CD4-positive, alpha-beta T cell treated with Interleukin-10 for 1 hour (primary cell): ENCODE results near the gene MCTP1.
"Not testable (repeated sequence)": the region's sequence is repeated elsewhere in the genome, so short reads cannot be mapped to it uniquely, and the experiment has no call there.

Experiments
- DNase-seq: peaks from one replicate; pipeline ENCODE4 v3.0.0-alpha.2; 2020

MCTP1 gene

DNA sequence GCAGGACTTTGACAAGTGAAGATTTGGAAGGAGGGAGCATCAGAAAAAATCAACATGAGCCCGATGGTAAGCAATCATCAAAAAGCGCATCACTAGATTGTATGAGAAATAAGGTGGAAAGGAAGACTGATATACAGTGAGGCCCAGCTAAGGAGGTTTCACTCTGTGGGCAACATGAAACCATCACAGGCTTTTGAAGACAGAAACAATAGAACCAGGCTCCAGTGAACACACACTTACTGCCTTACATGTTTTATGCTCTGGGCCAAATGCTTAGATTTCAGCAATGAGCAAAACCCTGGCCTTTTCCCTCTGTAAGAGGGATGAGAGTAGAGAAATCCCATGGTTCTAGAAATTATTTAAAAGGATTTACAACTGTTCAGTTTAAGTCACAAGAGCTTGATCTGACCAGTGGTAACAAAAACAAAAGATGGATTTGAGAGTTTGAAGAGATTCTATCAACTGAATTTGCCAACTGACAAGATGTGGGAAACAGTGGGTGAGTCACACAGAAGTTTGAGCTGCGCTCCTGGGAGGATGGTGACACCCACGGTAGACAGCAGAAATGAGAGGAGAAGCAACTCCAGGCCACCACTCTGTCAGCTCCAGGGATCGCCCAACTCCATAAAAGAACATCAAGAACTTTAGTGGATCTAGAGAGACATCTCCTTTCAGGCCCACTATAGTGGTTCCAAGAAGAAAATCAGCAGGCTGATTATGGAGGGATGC lies 261.8 kb downstream of the MCTP1 start:
- no peak for DNase-seq

DNA sequence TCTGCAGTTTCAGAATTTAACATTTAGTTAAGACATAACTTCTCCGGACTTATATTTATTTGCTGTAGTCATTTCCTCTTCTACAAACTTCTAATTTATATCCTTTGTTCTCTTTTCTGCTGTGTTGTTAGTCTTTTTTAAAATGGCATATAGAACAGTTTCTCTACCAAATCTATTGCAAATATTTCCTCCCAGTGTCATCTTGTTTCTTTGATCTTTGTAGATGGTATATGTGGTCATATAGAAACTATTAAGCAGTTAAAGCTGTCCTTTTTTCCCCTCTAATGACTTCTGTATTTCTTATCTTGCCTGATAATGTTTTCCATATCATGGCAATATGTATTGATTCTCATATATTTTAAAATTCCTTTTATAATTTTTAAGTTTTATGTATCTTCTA lies 264.5 kb downstream of the MCTP1 start:
- no peak for DNase-seq

DNA sequence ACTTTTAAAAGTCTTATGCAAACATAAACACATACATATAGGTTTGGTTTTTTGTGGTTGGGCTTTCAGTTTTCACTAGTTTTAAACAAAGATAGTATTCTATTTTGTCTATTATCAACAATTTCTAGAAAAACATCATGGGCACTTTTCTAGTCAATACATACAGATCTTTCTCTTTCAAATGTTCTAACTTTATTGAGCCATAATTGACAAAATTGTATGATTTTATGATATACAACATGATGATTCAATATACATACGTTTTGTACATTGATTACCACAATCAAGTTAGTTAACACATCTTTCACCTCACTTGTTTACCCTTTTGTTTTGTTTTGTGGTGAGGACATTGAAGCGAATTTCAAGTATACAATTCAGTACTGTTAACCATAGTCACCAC lies 265.9 kb downstream of the MCTP1 start:
- no peak for DNase-seq

DNA sequence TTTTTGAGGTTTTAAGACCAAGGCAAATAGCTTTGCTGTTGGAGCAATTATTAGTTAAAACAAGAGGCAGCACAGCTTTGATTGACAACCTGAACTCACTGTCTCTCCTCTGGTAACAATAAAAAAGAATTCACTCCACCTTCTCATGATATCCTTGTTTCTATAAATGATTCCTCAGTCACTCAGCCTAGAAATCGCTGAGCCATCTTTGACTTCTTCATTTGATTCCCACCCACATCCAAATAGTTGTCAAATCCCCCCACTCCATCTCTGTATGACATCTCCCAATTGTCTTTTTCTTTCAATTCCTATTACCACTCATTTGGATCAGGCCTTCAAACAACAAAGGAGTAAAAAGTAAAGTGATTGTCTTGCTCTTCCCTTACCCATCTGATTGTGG lies 266.4 kb downstream of the MCTP1 start:
- no peak for DNase-seq

DNA sequence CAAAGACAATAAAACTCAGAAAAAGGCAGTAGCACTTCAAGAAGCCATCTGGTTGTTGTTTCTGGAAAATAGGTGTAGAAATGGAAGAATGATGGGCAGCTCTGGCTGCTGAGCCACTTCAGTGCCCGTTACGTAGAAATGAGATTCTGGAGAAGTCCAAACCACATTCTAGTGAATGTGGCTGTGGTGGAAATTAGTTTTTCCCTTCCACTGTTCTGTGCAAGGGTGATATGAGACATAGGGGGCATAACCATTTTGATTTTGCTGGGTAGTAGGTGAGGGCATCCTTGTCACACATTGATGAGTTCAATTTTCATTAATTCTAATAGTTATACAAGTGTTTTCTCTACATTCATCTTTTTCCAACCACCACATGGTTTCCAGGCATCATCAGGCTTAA lies 275.1 kb downstream of the MCTP1 start:
- DNase-seq = no peak

DNA sequence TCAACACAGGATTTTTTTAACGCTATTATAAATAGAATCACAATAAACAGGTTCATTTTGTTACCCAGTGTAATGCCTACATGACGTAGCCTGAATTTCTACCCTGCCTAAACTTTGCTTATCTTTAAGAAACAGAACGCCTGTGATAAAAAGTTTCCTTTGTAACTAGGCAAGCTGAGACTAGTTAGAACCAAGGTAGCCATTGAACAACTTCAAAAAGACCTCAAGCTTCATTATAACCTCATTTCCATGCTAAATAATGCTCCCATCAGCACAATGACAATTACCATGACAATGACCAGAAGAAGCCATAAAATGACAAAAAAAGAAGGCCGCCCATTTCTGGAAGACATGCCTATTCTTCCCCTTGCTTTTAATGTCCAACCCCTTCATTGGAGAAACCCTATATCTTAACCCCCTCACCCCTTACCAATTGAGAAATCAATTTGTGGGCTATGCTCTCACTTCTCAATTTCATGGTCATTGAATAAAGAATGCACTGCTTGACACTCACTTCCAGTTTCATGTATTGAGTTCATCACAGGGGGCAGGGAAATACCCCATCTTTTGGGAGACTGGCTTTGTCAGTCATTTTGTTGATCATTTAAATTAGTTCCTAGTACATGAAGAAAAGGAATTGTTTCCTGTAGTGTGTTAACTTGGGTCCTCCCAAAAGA lies 276.8 kb downstream of the MCTP1 start:
- DNase-seq = no peak

DNA sequence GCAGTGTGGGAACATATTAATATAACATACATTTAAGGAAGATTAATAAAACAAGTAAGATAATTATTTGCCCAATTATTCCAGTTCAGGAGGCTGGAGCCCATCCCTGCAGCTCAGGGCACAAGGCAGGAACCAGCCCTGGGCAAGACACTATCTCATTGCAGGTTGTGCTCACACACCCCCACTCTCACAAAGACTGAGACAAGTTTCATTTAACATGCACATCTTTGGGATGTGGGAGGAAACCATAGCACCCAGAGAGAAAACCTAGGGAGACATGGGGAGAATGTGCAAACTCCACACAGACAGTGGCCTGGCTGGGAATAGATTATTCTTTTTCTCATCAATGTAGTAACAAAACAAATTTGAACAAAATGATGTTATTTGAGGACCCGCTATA lies 279.1 kb downstream of the MCTP1 start:
- DNase-seq = no peak

DNA sequence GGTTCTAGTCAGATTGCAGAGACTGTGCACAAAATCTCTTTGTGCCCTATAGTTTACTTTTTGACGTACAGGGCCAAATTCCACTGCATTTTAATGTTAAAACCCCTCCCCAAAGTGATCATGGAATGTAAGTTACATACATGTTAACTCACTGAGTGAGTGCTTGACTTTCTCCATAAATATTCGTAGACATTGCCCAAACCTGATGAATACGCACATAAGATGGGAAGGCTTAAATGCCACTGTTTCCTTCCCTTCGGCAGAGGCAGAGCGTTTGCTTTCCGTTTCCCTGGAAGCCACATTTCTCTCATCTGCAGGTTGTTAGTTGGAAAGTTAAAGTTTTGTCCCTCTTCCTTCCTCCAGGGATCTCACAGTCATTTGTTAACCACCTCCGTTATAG lies 286.2 kb downstream of the MCTP1 start:
- no peak for DNase-seq

DNA sequence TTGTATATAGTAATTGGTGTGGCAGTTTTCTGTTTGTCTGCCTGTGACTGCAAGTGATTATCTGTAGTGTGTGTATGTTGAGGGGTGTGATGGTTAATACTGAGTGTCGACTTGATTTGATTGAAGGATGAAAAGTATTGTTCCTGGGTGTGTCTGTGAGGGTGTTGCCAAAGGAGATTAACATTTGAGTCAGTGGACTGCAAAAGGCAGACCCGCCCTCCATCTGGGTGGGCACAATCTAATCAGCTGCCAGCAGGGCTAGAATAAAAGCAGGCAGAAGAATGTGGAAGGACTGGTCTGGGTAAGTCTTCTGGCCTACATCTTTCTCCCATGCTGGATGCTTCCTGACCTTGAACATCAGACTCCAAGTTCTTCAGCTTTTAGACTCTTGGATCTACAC lies 290.4 kb downstream of the MCTP1 start:
- not testable (repeated sequence) for DNase-seq

DNA sequence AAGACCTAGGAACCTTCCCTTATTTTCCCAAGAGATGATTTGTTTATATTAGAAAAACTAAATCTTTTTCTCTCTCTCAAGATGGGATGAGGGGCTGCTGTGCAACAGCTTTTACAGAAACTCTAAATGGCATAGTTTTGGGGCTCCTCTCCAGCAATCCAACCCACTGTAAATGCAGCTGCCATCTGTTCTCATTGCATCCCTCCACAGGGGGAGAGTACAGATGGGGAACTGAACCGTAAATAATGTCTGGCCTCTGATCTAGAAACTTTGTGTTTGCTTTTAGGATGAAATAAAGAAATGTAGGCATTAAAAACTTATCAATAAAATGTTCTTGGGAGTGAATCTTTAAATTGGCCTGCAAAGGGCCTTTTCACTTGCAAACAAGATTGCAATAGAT lies 291.4 kb downstream of the MCTP1 start:
- no peak for DNase-seq

DNA sequence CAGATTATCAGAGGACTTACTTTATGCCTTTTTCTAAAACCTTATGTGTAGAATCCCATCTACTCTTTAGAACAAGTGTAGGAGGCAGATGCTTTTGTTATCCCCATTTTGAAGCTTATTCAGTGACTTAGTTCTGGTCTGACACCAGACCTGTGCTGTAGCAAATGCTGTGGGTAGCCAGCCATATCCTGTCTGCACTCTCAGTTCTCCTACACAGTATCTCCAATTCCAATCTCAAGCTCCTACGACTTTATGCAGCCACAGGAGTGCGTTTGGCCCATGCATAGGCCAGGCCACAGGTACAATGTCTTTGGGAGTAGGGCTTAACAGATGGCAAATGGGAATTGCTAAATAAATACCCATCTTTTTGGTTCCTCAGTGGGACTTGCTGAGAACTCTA lies 292.6 kb downstream of the MCTP1 start:
- DNase-seq = no peak

DNA sequence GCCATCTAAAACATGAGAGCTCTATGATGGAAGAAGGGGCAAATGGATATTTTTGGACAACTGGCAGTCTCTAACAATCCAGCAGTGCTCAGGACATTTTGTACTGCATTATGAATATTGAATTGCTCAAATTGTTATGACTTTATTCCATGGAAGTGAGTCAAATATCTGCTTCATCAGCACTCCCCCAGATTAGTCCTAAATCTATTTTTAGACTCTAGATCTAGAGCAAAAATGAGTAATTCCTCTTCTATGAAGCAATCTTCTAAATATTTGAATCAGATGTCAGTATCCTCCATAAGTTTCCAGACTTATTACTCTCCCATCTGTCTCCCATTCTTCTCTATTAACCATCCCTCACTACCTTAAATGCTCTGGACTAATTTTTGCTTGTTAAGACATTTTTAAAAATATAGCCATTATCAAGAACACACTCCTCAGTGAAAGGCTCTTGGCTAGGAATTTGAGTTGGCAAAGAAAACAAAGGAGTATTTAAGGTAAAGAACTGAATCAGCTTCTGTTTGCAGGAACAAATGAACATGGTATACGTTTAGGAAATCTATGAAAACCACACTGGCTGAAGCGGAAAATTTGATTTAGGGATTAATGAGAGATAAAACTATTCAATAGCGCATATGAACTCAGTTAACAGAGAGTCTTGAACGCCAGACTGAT lies 300.9 kb downstream of the MCTP1 start:
- no peak for DNase-seq

DNA sequence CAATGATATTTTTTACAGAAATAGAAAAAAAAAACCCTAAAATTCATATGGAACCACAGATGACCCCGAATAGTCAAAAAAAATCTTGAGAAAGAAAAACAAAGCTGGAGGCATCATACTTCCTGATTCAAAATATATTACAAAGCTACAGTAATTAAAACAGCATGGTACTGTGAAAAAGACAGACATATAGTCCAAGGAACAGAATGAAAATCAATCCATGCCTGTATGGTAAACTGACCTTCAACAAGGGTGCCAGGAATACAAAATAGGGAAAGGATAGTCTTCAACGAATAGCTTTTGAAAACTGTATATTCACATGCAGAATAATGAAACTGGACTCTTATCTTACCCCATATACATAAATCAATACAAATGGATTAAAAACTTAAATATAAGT lies 307.5 kb downstream of the MCTP1 start:
- DNase-seq = no peak

DNA sequence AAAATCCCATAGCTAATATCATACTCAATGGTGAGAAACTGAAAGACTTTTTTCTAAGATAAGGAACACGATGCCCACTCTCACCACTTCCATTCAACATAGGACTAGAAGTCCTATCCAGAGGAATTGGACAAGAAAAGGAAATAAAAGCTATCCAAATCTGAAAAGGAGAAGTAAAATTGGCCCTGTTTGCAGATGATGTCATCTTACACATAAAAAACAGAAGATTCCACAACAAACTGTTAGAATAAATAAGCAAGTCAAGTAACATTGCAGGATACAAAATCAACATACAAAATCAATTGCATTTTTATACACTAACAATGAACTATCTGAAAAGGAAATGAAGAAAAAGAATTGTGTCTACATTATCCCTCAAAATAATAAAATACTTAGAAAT lies 308.0 kb downstream of the MCTP1 start:
- no peak for DNase-seq

DNA sequence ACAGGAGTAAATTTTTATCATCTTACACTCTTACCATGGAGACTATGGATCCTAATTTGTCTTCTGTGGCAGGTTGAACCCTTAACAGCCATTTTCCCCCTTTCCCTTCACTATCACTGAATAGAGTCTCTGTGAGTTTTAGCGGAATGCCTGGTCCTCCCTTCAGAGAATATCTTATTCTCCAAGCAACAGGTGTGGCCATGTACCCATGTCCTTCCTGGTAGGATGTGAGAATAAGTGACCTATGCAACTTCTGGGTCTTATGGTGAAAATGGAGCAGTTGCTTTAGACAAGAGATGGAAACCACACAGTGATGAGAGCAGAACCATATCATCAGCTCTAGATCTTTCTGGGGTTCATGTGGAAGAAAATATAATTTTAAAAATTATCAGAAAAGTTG lies 312.6 kb downstream of the MCTP1 start:
- DNase-seq = no peak

DNA sequence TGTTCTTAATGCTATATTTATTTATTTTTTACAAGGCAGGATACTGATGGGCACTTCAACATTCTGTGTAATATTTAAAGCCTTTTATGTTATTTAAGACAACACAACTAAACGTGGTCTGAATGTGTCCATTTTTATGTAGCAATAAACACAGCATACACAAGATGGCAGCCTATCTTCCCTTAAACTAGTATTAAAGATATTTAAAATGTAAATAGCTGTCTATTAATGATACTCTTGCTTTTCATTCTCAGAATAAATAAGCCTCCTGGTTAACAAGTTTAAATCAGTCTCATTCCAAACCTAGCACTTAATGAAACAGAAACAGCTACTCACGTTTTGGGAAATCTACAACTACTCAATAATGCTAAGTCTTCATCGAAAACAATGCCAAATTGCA lies 315.7 kb downstream of the MCTP1 start:
- DNase-seq = no peak

DNA sequence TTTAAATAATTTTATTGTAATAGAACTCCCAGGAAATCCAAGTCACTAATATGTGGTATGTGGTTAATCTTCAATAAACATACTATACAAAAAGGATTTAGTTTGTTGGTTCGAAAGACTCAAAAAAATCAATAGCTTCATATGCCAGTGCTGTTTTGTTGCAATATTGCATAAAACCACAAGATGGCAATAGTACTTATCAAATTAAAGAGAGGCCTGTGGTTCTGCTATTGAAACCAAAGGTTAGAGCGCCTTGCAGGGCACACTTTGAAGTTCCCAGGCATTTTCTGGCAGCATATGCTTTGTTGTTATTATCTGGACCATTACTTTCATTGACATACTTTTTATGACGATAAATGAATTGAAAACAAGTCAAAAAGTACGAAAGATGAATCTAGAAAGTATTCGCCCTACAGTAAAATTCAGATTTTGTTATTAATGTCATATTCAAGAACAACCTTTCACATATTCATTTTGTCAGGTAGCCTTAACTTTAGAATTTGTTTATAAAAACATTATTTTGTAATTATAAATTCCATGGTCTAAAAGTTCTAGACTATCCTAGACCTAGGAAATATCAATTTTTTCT lies 316.3 kb downstream of the MCTP1 start:
- peak; percentile 44 for DNase-seq

DNA sequence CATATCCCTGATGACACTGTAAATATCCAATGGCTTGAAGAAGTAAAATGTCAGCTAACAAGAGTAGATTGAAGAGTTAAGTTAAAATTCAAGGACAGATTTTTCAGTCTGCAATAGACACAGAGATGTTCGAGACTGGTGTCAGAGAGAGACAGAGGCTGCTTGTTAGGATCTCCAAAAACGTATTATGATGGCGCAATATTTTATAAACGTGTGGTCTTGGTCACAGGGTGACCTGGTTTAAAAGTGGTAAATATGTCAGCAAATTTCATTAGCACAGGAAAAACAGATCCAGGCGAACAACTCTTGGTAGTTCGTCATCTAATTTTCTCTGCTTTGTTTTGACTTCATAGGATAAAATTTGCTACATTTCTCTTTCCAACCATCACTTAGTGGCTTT lies 317.4 kb downstream of the MCTP1 start:
- no peak for DNase-seq

DNA sequence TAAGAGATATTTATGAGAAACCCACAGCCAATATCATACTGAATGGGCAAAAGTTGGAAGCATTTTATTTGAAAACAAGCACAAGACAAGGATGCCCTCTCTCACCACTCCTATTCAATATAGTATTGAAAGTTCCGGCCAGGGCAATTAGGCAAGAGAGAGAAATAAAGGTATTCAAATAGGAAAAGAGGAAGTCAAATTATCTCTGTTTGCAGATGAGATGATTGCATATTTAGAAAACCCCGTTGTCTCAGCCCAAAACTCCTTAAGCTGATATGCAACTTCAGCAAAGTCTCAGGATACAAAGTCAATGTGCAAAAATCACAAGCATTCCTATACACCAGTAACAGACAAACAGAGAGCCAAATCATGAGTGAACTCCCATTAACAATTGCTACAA lies 325.6 kb downstream of the MCTP1 start:
- DNase-seq = not testable (repeated sequence)

DNA sequence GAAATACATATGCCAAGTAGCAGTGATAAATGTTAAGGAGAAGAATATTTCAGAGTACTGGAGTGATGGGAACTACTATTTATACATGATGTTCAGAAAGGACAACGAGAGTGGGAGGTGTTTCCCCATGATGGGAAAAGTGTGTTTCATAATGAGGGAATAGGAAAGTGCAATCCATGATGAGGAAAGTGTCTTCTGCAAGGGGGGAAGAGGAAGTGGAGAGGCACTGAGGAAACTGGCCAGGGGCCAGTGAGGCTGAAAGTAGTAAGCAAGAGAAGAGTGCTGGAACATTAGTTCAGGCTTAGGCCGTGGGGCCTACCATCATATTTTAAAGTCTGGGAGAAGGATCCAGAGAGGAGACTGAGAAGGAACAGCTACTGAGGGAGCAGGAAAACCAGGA lies 339.2 kb downstream of the MCTP1 start:
- no peak for DNase-seq

DNA sequence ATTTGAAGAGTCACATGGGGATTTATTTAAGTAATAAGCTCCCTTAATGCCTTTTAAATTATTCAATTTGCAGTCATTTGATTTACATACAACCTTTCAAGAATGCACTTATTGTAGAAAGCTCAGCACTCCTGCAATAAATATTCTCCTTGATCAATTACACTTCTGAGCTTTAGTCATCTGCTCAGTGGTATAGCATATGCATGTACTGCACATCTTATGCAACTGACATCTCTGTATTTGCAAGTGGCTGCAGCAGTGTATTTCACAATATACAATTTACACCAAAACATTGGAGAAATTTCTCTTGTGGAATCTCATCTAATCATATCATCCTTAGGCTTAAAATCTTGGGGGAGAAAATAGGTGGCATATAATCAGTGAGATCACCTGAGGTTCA lies 340.7 kb downstream of the MCTP1 start:
- no peak for DNase-seq

DNA sequence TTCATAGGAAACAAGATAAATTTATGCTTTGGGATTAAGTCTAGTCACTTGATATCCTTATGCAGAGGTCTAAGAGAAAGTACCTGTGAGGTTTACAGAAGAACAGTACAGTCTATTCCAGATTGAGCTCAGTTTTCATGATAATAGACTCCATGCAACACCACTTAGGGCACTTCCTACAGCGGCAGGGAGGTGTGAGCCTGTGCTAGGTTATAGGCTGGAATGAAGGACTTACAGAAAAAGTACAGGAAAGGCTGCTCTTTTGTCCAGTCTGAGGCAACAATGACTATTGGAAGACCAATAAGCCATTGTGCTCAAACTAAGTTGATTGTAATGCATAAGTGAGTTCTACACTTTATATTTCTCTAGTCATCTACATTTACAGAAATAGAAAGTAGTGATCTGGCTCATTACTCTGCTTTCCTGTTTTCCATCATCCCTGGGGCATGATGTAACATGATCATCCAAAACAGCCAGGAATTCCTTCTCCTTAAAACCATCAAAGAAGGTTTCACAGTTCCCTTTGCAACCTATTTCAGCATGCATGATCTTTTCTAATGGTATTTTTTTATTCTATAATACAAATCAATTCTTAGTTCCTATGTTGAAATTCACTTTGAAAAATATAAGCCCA lies 343.7 kb downstream of the MCTP1 start:
- DNase-seq = no peak

DNA sequence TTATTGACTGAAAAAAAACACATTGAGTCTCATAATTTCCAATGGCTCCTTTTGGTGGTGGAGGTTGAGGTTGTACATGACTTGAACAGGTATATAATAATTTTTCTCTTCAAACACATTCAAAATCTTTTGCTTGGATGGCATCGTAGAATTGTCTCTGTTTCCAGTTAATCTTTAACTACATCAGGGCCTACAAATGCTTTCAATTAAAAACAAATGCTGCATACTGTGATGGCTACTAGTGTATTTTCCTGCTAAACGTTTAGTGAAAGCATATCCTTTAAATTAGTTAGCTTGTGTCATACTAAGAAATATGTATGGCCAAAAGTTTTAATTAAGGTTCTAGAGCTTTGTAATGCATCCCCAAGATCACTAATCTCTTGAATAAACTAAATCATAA lies 352.6 kb downstream of the MCTP1 start:
- no peak for DNase-seq

DNA sequence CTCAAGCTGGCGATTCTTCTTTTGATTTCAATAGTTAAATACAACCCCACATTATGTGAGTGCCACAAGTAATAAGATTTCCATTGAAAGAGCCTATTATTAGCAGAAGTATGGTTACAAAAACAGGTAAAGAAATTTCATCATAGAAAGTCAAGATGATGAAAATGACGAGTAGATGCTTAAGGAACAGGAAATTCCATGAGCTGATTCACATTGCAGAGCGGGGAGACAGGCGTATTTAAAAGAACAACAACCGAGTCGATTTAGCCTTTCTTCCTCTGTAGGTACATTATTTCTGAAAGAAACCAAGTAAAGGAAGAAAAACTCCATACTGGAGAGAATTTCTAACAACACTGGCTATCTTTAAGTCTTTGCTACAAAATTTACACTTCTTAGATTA lies 356.0 kb downstream of the MCTP1 start:
- DNase-seq = no peak
